ENCODE data around the gene OR2D2. TPM values are rescaled to one million over a fixed set of nuclear protein-coding genes. Genes with fewer than 3 reads are reported as not detected.
"Not testable (repeated sequence)": the region's sequence is repeated elsewhere in the genome, so short reads cannot be mapped to it uniquely, and the experiment has no call there.

Gene OR2D2
- not detected for total RNA-seq

DNA sequence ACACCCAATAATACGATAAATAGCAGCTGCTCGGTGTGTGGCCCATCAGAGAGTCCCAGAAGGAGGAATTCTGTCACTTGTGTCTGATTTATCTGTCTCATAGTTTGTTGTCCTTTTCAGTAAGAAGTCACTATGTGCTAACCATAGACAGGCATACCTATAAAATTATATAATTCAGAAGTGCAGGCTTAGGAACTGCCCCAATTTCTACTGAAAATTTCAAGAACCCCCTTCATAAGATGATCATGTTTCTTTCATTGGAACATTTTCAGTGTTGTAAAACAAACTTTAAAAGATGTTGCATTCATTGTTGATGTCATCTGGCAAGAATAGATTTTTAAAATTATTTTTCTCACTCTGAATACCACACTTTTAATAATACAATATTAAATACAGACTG is at the start of gene OR2D2:
Gene OR2D2 (minus strand): TSS at position 101 of the 400 bp plus-strand sequence. CDS start 0 bp downstream, at position 101.
- intact Hi-C loops (cut with DNase I): no loop called here
- ATAC-seq: no peak
- no peak for DNase-seq (ENCODE audit: low spot score)

- no peak for ATAC-seq
Observed at GRCh38 chr11:6941970-6942369, 49.7 kb upstream of the OR2D2 start.

GRCh38 chr11:6932145-6932544 is 39.8 kb upstream of the OR2D2 start:
- intact Hi-C loops (cut with DNase I): no loop called here
- DNase-seq (ENCODE audit: low spot score): no peak
- ATAC-seq: no peak

More at GRCh38 chr11:6941970-6942369, 49.7 kb upstream of the OR2D2 start:
- no peak for DNase-seq (ENCODE audit: low spot score)
- intact Hi-C loops (cut with DNase I): no loop called here

GRCh38 chr11:6931146-6931713 is 38.9 kb upstream of the OR2D2 start:
- intact Hi-C loops (cut with DNase I): no loop called here
- no peak for ATAC-seq
- DNase-seq (ENCODE audit: low spot score): no peak

DNA sequence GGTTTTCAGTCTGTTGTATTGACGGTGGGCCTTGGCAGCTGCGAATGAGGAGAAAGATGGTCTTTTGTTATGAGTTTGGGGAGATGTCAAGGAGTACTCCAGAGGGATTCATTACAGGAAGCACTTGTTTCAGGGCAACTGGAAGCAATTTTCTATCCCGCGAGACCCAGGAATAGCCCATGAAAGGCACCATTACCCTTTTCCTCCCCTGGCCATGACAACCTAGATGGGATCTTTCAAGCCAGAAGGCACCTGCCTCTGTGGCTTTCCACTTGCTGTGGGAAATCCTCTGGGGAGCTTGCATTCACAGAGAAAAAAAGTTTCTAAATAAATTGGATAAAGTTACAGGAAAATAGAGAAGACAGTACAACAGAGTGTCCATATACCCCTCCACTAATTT is 36.6 kb upstream of the OR2D2 start:
- intact Hi-C loops (cut with DNase I): no loop called here
- ATAC-seq: no peak

GRCh38 chr11:6927030-6927617 is 34.8 kb upstream of the OR2D2 start:
- intact Hi-C loops (cut with DNase I): no loop called here
- DNase-seq (ENCODE audit: low spot score) (no peak), ATAC-seq (no peak)

More for the DNA sequence above, 36.6 kb upstream of the OR2D2 start:
- DNase-seq (ENCODE audit: low spot score): no peak

DNA sequence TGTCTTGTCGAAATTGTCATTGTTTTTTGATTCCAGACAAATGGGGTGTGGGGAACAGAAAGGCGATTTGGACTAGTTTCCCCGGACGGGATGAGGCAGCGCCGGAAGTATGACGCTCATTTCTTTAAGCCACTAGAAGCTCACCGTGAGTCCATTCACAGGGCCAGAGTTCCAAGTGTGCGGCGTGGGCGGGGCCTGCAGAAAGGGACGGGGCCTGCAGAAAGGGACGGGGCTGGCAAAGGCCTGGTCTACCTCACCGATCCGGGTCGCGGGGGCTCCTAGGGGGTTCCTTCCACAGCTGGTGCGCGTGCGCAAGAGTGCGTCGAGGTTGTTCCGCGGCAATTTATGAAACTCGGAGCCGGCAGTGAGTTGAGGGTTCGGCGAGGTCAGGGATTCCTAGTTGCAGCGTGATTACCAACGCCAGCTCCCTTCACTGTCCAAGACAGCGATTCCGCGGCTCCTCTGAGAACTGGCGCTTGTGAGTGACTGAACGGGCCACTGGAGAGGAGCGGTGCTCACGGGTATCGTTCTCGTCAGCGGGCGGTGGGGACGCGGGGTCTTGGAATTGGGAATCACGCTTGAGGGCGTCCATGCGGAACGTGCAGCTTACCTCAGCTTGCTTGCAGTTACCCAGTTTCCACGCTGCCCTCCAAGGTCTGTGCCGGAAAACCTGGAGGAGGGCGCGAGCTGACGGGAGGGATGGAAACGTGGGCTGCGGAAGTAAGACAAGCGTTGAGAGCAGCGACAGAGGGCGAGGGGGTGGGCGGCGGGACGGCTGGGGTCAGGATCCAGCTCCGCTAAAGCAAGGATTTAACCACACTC is 34.1 kb upstream of the OR2D2 start, which contains the start of gene ZNF215:
Gene ZNF215 (plus strand): TSS at position 219 of the 822 bp plus-strand sequence. CDS start 5,847 bp downstream, outside the sequence.
- DNase-seq (ENCODE audit: low spot score) (peak; percentile 69), ATAC-seq (peak; percentile 82)
- intact Hi-C loops (cut with DNase I): no loop called here

- ATAC-seq (peak; percentile 35), DNase-seq (ENCODE audit: low spot score) (no peak)
- intact Hi-C loops (cut with DNase I): no loop called here
Observed at GRCh38 chr11:6925636-6926207, 33.4 kb upstream of the OR2D2 start.

DNA sequence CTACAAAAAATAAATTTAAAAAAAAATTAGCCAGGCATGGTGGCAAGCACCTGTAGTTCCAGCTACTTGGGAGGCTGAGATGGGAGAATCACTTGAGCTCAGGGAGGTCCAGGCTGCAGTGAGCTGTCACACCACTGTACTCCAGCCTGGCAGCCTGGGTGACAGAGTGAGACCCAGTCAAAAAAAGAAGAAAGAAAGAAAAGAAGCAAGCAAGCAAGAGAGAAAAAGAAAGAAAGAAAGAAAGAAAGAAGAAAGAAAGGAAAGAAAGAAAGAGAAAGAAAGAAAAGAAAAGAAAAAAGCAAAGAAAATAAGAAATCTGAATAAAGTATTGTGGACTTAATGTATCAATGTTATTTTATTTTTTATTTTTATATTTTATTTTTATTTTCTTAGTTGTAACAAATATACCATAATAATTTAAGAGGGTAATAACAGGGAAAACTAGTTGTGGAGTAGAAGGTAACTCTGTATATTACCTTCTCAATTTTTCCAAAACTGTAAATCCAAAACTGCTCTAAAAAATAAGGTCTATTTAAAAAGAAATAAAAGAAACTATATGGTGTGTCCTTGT is 32.8 kb upstream of the OR2D2 start:
- intact Hi-C loops (cut with DNase I): no loop called here
- no peak for ATAC-seq

GRCh38 chr11:6920702-6921101 is 28.4 kb upstream of the OR2D2 start, which contains the start of gene OR2D3:
Gene OR2D3, plus strand, starts transcription at chr11:6921002. Its CDS starts 0 bp downstream, at chr11:6921002.
- ATAC-seq: no peak

More for the DNA sequence above, 32.8 kb upstream of the OR2D2 start:
- no peak for DNase-seq (ENCODE audit: low spot score)

DNA sequence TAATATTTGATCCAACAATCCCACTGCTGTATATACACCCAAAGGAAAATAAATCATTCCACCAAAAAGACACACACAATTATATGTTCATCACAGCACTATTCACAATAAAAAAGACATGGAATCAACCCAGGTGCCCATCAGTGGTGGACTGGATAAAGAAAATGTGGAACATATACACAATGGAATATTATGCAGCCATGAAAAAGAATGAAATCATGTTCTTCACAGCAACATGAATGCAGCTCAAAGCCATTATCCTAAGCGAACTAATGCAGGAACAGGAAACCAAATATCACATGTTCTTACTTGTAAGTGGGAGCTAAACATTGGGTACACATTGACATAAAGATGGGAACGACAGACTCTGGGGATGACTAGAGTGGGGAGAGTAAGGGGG is 27.4 kb upstream of the OR2D2 start:
- intact Hi-C loops (cut with DNase I): no loop called here
- ATAC-seq: no peak
- no peak for DNase-seq (ENCODE audit: low spot score)

More at GRCh38 chr11:6920702-6921101, 28.4 kb upstream of the OR2D2 start, which contains the start of gene OR2D3:
- intact Hi-C loops (cut with DNase I): no loop called here
- no peak for DNase-seq (ENCODE audit: low spot score)

DNA sequence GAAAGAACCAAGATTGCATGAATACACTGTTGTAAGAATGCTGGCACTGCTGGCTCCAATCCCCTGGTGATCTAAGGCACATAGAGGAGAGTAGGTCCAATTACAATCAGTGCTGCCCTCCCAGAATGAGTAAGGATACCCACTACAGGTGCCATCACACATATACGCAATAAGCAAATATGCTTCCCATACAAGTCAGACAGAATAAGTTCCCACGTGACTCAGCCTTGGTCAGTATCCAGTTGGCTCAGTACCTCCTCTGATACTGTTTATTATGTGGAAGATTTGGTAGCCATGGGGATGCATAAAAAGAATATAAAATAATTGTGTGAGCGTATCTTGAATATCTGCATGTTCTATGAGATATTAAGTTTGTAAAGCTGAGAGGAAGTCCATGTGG is 19.6 kb upstream of the OR2D2 start:
- DNase-seq (ENCODE audit: low spot score) (no peak), ATAC-seq (no peak)
- intact Hi-C loops (cut with DNase I): no loop called here

GRCh38 chr11:6911378-6911777 is 19.1 kb upstream of the OR2D2 start:
- DNase-seq (ENCODE audit: low spot score) (no peak), ATAC-seq (no peak)
- intact Hi-C loops (cut with DNase I): no loop called here

DNA sequence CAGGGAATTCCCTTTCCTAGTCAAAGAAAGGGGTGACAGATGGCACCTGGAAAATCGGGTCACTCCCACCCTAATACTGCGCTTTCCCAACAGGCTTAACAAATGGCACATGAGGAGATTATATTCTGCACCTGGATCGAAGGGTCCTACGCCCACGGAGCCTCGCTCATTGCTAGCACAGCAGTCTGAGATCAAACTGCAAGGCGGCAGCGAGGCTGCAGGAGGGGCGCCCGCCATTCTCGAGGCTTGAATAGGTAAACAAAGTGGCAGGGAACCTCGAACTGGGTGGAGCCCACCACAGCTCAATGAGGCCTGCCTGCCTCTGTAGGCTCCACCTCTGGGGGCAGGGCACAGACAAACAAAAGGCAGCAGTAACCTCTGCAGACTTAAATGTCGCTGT is 12.5 kb upstream of the OR2D2 start:
- intact Hi-C loops (cut with DNase I); ATAC-seq; DNase-seq (ENCODE audit: low spot score): not testable (repeated sequence)

GRCh38 chr11:6900327-6900999 is 8.2 kb upstream of the OR2D2 start:
- intact Hi-C loops (cut with DNase I): no loop called here
- ATAC-seq (no peak), DNase-seq (ENCODE audit: low spot score) (no peak)

- intact Hi-C loops (cut with DNase I): no loop called here
- DNase-seq (ENCODE audit: low spot score) (no peak), ATAC-seq (no peak)
Observed at GRCh38 chr11:6898911-6899310, 6.6 kb upstream of the OR2D2 start.

- intact Hi-C loops (cut with DNase I): no loop called here
- no peak for ATAC-seq
- no peak for DNase-seq (ENCODE audit: low spot score)
Observed at GRCh38 chr11:6895010-6895409, 2.7 kb upstream of the OR2D2 start.

- intact Hi-C loops (cut with DNase I): no loop called here
- DNase-seq (ENCODE audit: low spot score) (no peak), ATAC-seq (no peak)
Observed at GRCh38 chr11:6894097-6894496, 1.8 kb upstream of the OR2D2 start.

GRCh38 chr11:6889835-6890234 is 2.5 kb downstream of the OR2D2 start:
- DNase-seq (ENCODE audit: low spot score): no peak
- intact Hi-C loops (cut with DNase I): no loop called here

More at GRCh38 chr11:6889835-6890234, 2.5 kb downstream of the OR2D2 start:
- ATAC-seq: no peak
